H1 (cell line): Measurements from ENCODE around the gene ZRANB3. TPM values are rescaled to one million over a fixed set of nuclear protein-coding genes. Genes with fewer than 3 reads are reported as not detected.

Experiments used
- CTCF ChIA-PET: fragments of 300-600 bp; sonication (Branson Sonifier 250); formaldehyde crosslinking; loops from one replicate; lab custom pipeline; 2021; ENCODE audit not compliant: partially characterized antibody; lab: Charles Lee
- POLR2A ChIA-PET: fragments of 300-600 bp; sonication (Branson Sonifier 250); formaldehyde crosslinking; loops from one replicate; lab custom pipeline; 2021; ENCODE audit warnings: inconsistent platforms; ENCODE audit not compliant: partially characterized antibody; lab: Charles Lee
- DNase-seq, 2 experiments: peaks; one replicate each; pipeline versions ENCODE4 v3.0.0 to v3.0.0-alpha.2; 2010 to 2022; ENCODE audit warnings: low spot score in 2 of 2, low read depth in 1 of 2, mixed read lengths in 1 of 2
- FAIRE-seq: peaks from 2 replicates; lab custom pipeline; 2011; peaks lifted over from hg19 to GRCh38; lab: Jason Lieb, UNC
- H2AFZ ChIP-seq: 2 replicates; pipeline ENCODE4 v1.8.1; 2012; ENCODE audit warnings: low read length, inconsistent platforms
- H2AK5ac ChIP-seq: 2 replicates; pipeline ENCODE4 v1.6.1; 2013; ENCODE audit warnings: low read depth, low read length
- H2BK120ac ChIP-seq: replicated peaks from 2 replicates; pipeline ENCODE3; 2013; ENCODE audit warnings: low read depth, low read length, inconsistent platforms
- H2BK12ac ChIP-seq: 2 replicates; pipeline ENCODE4 v1.6.1; 2013; ENCODE audit warnings: low read depth, low read length
- H2BK15ac ChIP-seq: 2 replicates; pipeline ENCODE4 v1.6.1; 2013; ENCODE audit warnings: low read length
- H2BK20ac ChIP-seq: 2 replicates; pipeline ENCODE4 v1.6.1; 2013; ENCODE audit warnings: low read length
- H2BK5ac ChIP-seq: 2 replicates; pipeline ENCODE4 v1.6.1; 2013; ENCODE audit warnings: low read depth, low read length
- H3K14ac ChIP-seq: 2 replicates; pipeline ENCODE4 v1.6.1; 2013; ENCODE audit warnings: inconsistent platforms; ENCODE audit not compliant: insufficient read length
- H3K18ac ChIP-seq: 2 replicates; pipeline ENCODE4 v1.6.1; 2013; ENCODE audit warnings: low read length; ENCODE audit errors: extremely low read depth
- H3K23ac ChIP-seq: 2 replicates; pipeline ENCODE4 v1.6.1; 2013; ENCODE audit warnings: inconsistent platforms; ENCODE audit not compliant: insufficient read length
- H3K23me2 ChIP-seq: 2 replicates; pipeline ENCODE4 v1.6.1; 2013; ENCODE audit warnings: low read depth, low read length
- H3K27ac ChIP-seq: 2 replicates; pipeline ENCODE4 v1.6.1; 2011; ENCODE audit warnings: low read depth, low read length, inconsistent platforms
- H3K27me3 ChIP-seq, 4 experiments: replicated peaks in 1 of 4; 1 replicate in 1 of 4; 2 replicates in 3 of 4; pipeline versions ENCODE4 v1.6.1 to v1.8.1; 2011 to 2013; ENCODE audit warnings: low read length in 3 of 4, mild to moderate bottlenecking in 3 of 4, inconsistent platforms in 2 of 4, mixed read lengths in 2 of 4, moderate library complexity in 1 of 4; ENCODE audit not compliant: control insufficient read depth in 3 of 4, insufficient read depth in 3 of 4; ENCODE audit errors: extremely low read depth in 1 of 4
- H3K36me3 ChIP-seq, 4 experiments: 2 replicates each; pipeline versions ENCODE4 v1.6.1 to v1.8.1; 2011 to 2013; ENCODE audit warnings: mild to moderate bottlenecking in 4 of 4, low read length in 3 of 4, moderate library complexity in 2 of 4, control low read depth in 1 of 4, inconsistent platforms in 1 of 4; ENCODE audit not compliant: insufficient read depth in 4 of 4, control insufficient read depth in 2 of 4
- H3K4ac ChIP-seq: replicated peaks from 2 replicates; pipeline ENCODE3; 2013; ENCODE audit warnings: low read length, low read depth, mixed read lengths, inconsistent platforms; ENCODE audit not compliant: insufficient read length
- H3K4me1 ChIP-seq, 4 experiments: replicated peaks in 1 of 4; 1 replicate in 1 of 4; 2 replicates in 3 of 4; pipeline versions ENCODE4 v1.6.1 to v1.8.1; 2011 to 2013; ENCODE audit warnings: low read length in 3 of 4, inconsistent platforms in 2 of 4, mixed read lengths in 1 of 4; ENCODE audit not compliant: insufficient read depth in 4 of 4, control insufficient read depth in 3 of 4
- H3K4me2 ChIP-seq, 2 experiments: 2 replicates each; pipeline versions ENCODE4 v1.6.1 to v1.8.1; 2011 to 2013; ENCODE audit warnings: low read depth in 2 of 2, low read length in 2 of 2, control low read depth in 1 of 2, inconsistent platforms in 1 of 2, mild to moderate bottlenecking in 1 of 2; ENCODE audit not compliant: insufficient read depth in 1 of 2
- H3K4me3 ChIP-seq, 4 experiments: fragments of 200-600, 300-600 bp in 1 of 4; sonication (generic), shearing (Covaris generic), sonication (Bioruptor Twin) in 1 of 4; 2 replicates each; pipeline versions ENCODE4 v1.5.1 to v1.8.1; 2011 to 2016; ENCODE audit warnings: low read length in 4 of 4, low read depth in 3 of 4, control low read depth in 2 of 4, inconsistent platforms in 2 of 4, mild to moderate bottlenecking in 2 of 4, mixed read lengths in 1 of 4, moderate library complexity in 1 of 4; ENCODE audit not compliant: insufficient read depth in 2 of 4; ENCODE audit errors: extremely low read depth in 1 of 4
- H3K56ac ChIP-seq: replicated peaks from 2 replicates; pipeline ENCODE3; 2013; ENCODE audit warnings: low read depth, mild to moderate bottlenecking, mixed read lengths, low read length, inconsistent platforms; ENCODE audit not compliant: insufficient read length
- H3K79me1 ChIP-seq: 2 replicates; pipeline ENCODE4 v1.6.1; 2013; ENCODE audit warnings: low read depth, low read length, control low read depth
- H3K79me2 ChIP-seq, 2 experiments: 2 replicates each; pipeline versions ENCODE4 v1.6.1 to v1.8.1; 2012 to 2013; ENCODE audit warnings: low read length in 2 of 2, mild to moderate bottlenecking in 2 of 2, inconsistent platforms in 1 of 2; ENCODE audit not compliant: insufficient read depth in 2 of 2, control insufficient read depth in 1 of 2
- H3K9ac ChIP-seq, 4 experiments: replicated peaks in 1 of 4; 1 replicate in 1 of 4; 2 replicates in 3 of 4; pipeline versions ENCODE4 v1.6.1 to v1.8.1; 2011 to 2013; ENCODE audit warnings: low read depth in 3 of 4, low read length in 3 of 4, control low read depth in 2 of 4, mild to moderate bottlenecking in 2 of 4, moderate library complexity in 2 of 4, inconsistent platforms in 1 of 4; ENCODE audit errors: extremely low read depth in 1 of 4
- H3K9me3 ChIP-seq, 2 experiments: 2 replicates each; pipeline versions ENCODE4 v1.6.1 to v1.8.1; 2012 to 2013; ENCODE audit warnings: mild to moderate bottlenecking in 2 of 2, moderate library complexity in 2 of 2, control low read depth in 1 of 2, inconsistent platforms in 1 of 2, low read depth in 1 of 2, low read length in 1 of 2, mixed read lengths in 1 of 2; ENCODE audit not compliant: insufficient read depth in 2 of 2
- H4K20me1 ChIP-seq, 2 experiments: replicated peaks in 1 of 2; 2 replicates each; pipeline versions ENCODE3 to v1.8.1; 2011 to 2013; ENCODE audit warnings: inconsistent platforms in 2 of 2, low read length in 2 of 2, mild to moderate bottlenecking in 1 of 2; ENCODE audit not compliant: insufficient read depth in 2 of 2, control insufficient read depth in 1 of 2
- H4K5ac ChIP-seq: 2 replicates; pipeline ENCODE4 v1.6.1; 2013; ENCODE audit warnings: low read length, low read depth, mixed read lengths, inconsistent platforms; ENCODE audit not compliant: insufficient read length
- H4K8ac ChIP-seq: 2 replicates; pipeline ENCODE4 v1.8.0; 2013; ENCODE audit warnings: mild to moderate bottlenecking, moderate library complexity, low read length, inconsistent platforms; ENCODE audit not compliant: insufficient read depth; ENCODE audit errors: extremely low read depth
- H4K91ac ChIP-seq: replicated peaks from 2 replicates; pipeline ENCODE3; 2013; ENCODE audit warnings: low read length, mixed read lengths, inconsistent platforms; ENCODE audit not compliant: insufficient read length
- FOSL1 ChIP-seq: IDR thresholded peaks from 2 replicates; pipeline ENCODE4 v1.6.1; 2011; ENCODE audit warnings: mild to moderate bottlenecking, low read depth, low read length, moderate library complexity; ENCODE audit not compliant: insufficient read depth
- KDM1A ChIP-seq: fragments of 200-600, 300-600 bp; sonication (generic); IDR thresholded peaks from 2 replicates; pipeline ENCODE4 v1.7.1; 2016; ENCODE audit warnings: mild to moderate bottlenecking, low read length, borderline replicate concordance
- NANOG ChIP-seq: IDR thresholded peaks from 2 replicates; pipeline ENCODE4 v1.6.1; 2011; ENCODE audit warnings: low read length, low read depth, mild to moderate bottlenecking, inconsistent platforms; ENCODE audit not compliant: insufficient read depth, poor library complexity, severe bottlenecking
- SAP30 ChIP-seq: fragments of 300-600 bp; sonication (generic); IDR thresholded peaks from 2 replicates; pipeline ENCODE4 v1.7.1; 2012; ENCODE audit warnings: low read length, moderate library complexity, mild to moderate bottlenecking, inconsistent platforms; ENCODE audit not compliant: insufficient read depth, insufficient replicate concordance
- SIX5 ChIP-seq: IDR thresholded peaks from 2 replicates; pipeline ENCODE4 v1.6.1; 2011; ENCODE audit warnings: mild to moderate bottlenecking, low read depth, low read length
- SP2 ChIP-seq: IDR thresholded peaks from 2 replicates; pipeline ENCODE4 v1.6.1; 2012; ENCODE audit warnings: mild to moderate bottlenecking, low read length, inconsistent platforms
- TAF1 ChIP-seq: IDR thresholded peaks from 2 replicates; pipeline ENCODE4 v1.6.1; 2011; ENCODE audit warnings: mild to moderate bottlenecking, low read depth, low read length
- WGBS, 2 experiments: shearing (Covaris generic) in 1 of 2; methylation state at CpG; one replicate each; pipeline versions ENCODE4 v1.1.6 to v1.1.7; 2013 to 2015; ENCODE audit warnings: low lambda C conversion rate in 2 of 2, mixed read lengths in 2 of 2, inconsistent platforms in 1 of 2, low coverage in 1 of 2, missing lambda C conversion rate in 1 of 2; ENCODE audit not compliant: insufficient replicate concordance in 2 of 2, insufficient coverage in 1 of 2, insufficient read length in 1 of 2; ENCODE audit errors: extremely low coverage in 1 of 2, missing lambda C conversion rate in 1 of 2; 5-methylcytosine and 5-hydroxymethylcytosine counted together
- polyA plus RNA-seq, 7 experiments: library from polyadenylated mRNA; depleted of rRNA in 3 of 7; stranded (reverse) in 5 of 7; unstranded in 2 of 7; fragments of >200 nt in 5 of 7; fragments of 200-250 nt in 2 of 7; gene quantifications; 1 replicate in 5 of 7; 2 replicates in 1 of 7; 4 replicates in 1 of 7; pipeline versions ENCODE4 v1.2.1 to v1.2.3, GENCODE V29; 2011 to 2013; ENCODE audit warnings: missing spikeins in 2 of 7, mixed read lengths in 2 of 7
- total RNA-seq: library from RNA; stranded (reverse); fragmentation: NEBNext Ultra II Directional; extraction: Animal tissue kit (Norgen Biotek cat#: 25700); gene quantifications from 2 replicates; pipeline ENCODE4 v1.2.1, GENCODE V29; 2021
- TF ChIP-seq, protein P1 (sequence below): IDR thresholded peaks from 2 replicates; pipeline ENCODE4 v1.6.1; 2012; ENCODE audit warnings: low read length, inconsistent platforms

Gene ZRANB3
- total and polyA plus RNA-seq, 2 of the 8 experiments (the other 6 are each of a cell fraction or from before 2014, with no cell fraction given): 4.5 to 19.3 TPM

DNA sequence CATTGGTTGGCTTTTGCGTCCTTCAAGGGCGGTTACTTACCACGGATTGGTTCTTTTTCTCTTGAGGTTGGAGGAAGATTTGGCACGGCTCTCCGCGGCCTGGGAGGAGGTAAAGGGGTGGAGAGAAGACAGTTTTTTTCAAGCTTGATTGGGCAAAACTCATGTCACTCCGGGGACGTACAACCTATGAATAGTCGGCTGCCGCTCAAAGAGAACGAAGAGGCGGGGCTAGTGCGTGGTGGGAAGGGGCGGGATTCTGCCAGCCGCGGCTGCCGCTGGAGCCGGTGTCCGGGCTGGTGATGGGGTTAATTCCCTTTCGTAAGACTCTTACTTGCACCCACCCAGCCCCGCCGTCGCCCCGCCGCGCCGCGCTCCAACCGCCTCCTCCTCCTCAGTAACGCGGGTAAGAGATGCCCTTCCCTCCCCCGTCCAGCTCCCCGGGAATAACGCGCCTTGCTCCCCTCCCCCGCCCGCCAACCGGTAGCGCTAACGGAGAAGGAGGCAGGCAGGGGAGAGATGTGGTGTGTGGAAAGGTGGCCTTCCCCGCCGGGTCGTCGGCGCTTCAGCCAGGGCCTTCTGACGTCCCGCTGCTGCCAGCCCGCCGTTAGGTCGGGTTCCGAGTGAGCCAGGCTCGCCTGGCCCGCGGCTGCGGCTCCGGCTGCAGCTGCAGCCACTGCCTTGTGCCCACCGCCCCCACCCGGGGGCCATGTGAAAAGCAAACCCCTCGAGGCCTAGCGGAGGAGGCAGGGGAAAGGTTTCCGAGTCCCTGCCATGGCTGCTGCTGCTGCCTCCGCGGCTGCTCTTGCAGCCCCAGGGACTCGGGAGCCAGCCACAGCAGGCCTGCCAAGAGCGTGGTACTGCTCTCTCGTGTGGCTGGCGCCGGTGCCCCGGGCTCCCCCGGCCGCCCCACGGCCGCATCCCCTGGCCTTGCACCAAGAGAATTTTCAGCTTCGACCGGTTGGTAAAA lies 496 bp upstream of the ZRANB3 start, which contains the start of gene R3HDM1:
Gene R3HDM1 (plus strand): TSS at position 254 of the 967 bp plus-strand sequence. CDS start 73,362 bp downstream, outside the sequence.
- 3% methylated on average over 31 of the region's 75 CpGs; no CpG with 5 or more reads in 1 of the 2 experiments for WGBS, 2 experiments
- Histone ChIP-seq H2AK5ac (no peak within 1 kb of the TSS), H3K79me1 (no peaks in the 10 kb centered on the region; the same call in 1 of the 2 replicates), H3K4ac (no peak within 1 kb of the TSS), H2AFZ (peak within 1 kb of the TSS; percentile 93), H3K23me2 (no peaks in the 10 kb centered on the region; the same call in none of the 2 replicates), H3K56ac (peak within 1 kb of the TSS; percentile 79), H4K8ac (peak within 1 kb of the TSS; percentile 94; the same call in 1 of the 2 replicates), H3K9ac (peak within 1 kb of the TSS; percentile 90 to 96 (median 93)), H3K27me3 (no peaks in the 10 kb centered on the region), H3K4me3 (peak within 1 kb of the TSS; percentile 75 to 94 (median 83)), H2BK120ac (no peak within 1 kb of the TSS), H3K27ac (peak within 1 kb of the TSS; percentile 95), H4K5ac (peak within 1 kb of the TSS; percentile 95), H2BK5ac (peak within 1 kb of the TSS; percentile 80), H3K4me1 (no peaks in the 10 kb centered on the region), H4K91ac (peak within 1 kb of the TSS; percentile 74), H3K23ac (no peak within 1 kb of the TSS), H3K36me3 (peaks cover 0 to 8% (median 0%) of the 10 kb centered on the region in 4 experiments; a peak in 3 of 8 replicates), H3K4me2 (peak within 1 kb of the TSS; percentile 59 to 76), H3K18ac (peak within 1 kb of the TSS; percentile 91), H3K14ac (no peak within 1 kb of the TSS), H3K79me2 (peaks cover 0 to 73% of the 10 kb centered on the region in 2 experiments; a peak in 3 of 4 replicates), H2BK20ac (no peak within 1 kb of the TSS), H3K9me3 (peaks cover 0 to 3% of the 10 kb centered on the region in 2 experiments; a peak in 1 of 4 replicates), H2BK12ac (peak within 1 kb of the TSS; percentile 51; the same call in 1 of the 2 replicates), H2BK15ac (no peak within 1 kb of the TSS), H4K20me1 (peaks cover 0 to 2% of the 10 kb centered on the region in 2 experiments)
- FAIRE-seq (no peak), DNase-seq (peak; percentile 93 to 98)
- CTCF ChIA-PET: interaction anchor here (0.5 to 2.0 kb wide), 5 partner anchors 11 to 1402 kb away, joined by 3 to 6 read pairs (median 3); no protein-coding TSS in a partner anchor
- POLR2A ChIA-PET: interaction anchor here (0.8 to 2.3 kb wide), 18 partner anchors 9 to 613 kb away, joined by 3 to 12 read pairs (median 4); partner anchors contain the start of gene CCNT2
- TF ChIP-seq SP2 (peak; percentile 81), SIX5 (no peak), FOSL1 (no peak), SAP30 (no peak), TAF1 (peak; percentile 73), KDM1A (no peak), NANOG (no peak)
- TF ChIP-seq, protein P1, sequence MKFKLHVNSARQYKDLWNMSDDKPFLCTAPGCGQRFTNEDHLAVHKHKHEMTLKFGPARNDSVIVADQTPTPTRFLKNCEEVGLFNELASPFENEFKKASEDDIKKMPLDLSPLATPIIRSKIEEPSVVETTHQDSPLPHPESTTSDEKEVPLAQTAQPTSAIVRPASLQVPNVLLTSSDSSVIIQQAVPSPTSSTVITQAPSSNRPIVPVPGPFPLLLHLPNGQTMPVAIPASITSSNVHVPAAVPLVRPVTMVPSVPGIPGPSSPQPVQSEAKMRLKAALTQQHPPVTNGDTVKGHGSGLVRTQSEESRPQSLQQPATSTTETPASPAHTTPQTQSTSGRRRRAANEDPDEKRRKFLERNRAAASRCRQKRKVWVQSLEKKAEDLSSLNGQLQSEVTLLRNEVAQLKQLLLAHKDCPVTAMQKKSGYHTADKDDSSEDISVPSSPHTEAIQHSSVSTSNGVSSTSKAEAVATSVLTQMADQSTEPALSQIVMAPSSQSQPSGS: no peak
